Gastrocnemius medialis (tissue), 4 donors: ENCODE results near the gene FGFBP2. TPM values are rescaled to one million over a fixed set of nuclear protein-coding genes. Genes with fewer than 3 reads are reported as not detected.

Experiments used
- ATAC-seq, 2 donors: fragments of 150-250 bp; one replicate each; pipeline ENCODE4 v1.9.1; 2016
- DNase-seq, 2 donors: peaks; one replicate each; pipeline ENCODE4 v3.0.0-alpha.2; 2019
- H3K27ac ChIP-seq, 4 donors: fragments of 200-600 bp; sonication (generic); 1 replicate in 1 of 4; 2 replicates in 3 of 4; pipeline ENCODE4 v1.5.1; 2016 to 2018; ENCODE audit warnings: mild to moderate bottlenecking in 2 of 4, moderate library complexity in 1 of 4
- H3K27me3 ChIP-seq, 3 donors: fragments of 200-600 bp; sonication (generic) in 2 of 3; 1 replicate in 1 of 3; 2 replicates in 2 of 3; pipeline versions ENCODE4 v1.5.1 to v1.6.0; 2016 to 2019; ENCODE audit warnings: mild to moderate bottlenecking in 1 of 3, moderate library complexity in 1 of 3
- H3K36me3 ChIP-seq, 2 donors: fragments of 200-600 bp; sonication (generic) in 1 of 2; one replicate each; pipeline ENCODE4 v1.5.1; 2017 to 2018
- H3K4me1 ChIP-seq, 2 donors: fragments of 200-600 bp; sonication (generic) in 1 of 2; one replicate each; pipeline ENCODE4 v1.5.1; 2016 to 2017; ENCODE audit warnings: mild to moderate bottlenecking in 2 of 2
- H3K4me3 ChIP-seq, 4 donors: fragments of 200-600 bp; sonication (generic) in 3 of 4; 1 replicate in 1 of 4; 2 replicates in 3 of 4; pipeline ENCODE4 v1.5.1; 2016 to 2019; ENCODE audit warnings: mild to moderate bottlenecking in 2 of 4
- H3K9me3 ChIP-seq, 3 donors: fragments of 200-600 bp; sonication (generic) in 2 of 3; 1 replicate in 1 of 3; 2 replicates in 2 of 3; pipeline ENCODE4 v1.5.1; 2016 to 2019
- CTCF ChIP-seq, 5 experiments: fragments of 450-650 bp in 3 of 5; fragments of 200-600 bp in 2 of 5; sonication (generic) in 2 of 5; IDR thresholded peaks in 4 of 5; conservative IDR thresholded peaks in 1 of 5; 1 replicate in 4 of 5; 2 replicates in 1 of 5; pipeline ENCODE4 v1.5.1; 2016 to 2019; ENCODE audit warnings: antibody characterized with exemption in 5 of 5, mild to moderate bottlenecking in 3 of 5, moderate library complexity in 3 of 5
- POLR2A ChIP-seq, 2 donors: fragments of 450-650 bp; IDR thresholded peaks; one replicate each; pipeline ENCODE4 v1.6.1; 2017; ENCODE audit warnings: antibody characterized with exemption in 2 of 2, mild to moderate bottlenecking in 2 of 2, moderate library complexity in 2 of 2
- in situ Hi-C, 4 donors: fragments of 200-750 bp; cut with MboI; loops; one replicate each; pipeline versions ENCODE4 v1.15.0 to v1.8.0; 2017; ENCODE audit warnings: low sequenced_read_pairs in 4 of 4
- intact Hi-C: fragments of 100-400 bp; cut with DNase I; formaldehyde crosslinking; loops from one replicate; pipeline ENCODE4 v1.15.1; 2023; ENCODE audit warnings: low total_unique reads
- total RNA-seq, 4 donors: library from RNA; depleted of rRNA; stranded (reverse); fragments of >200 nt; gene quantifications; one replicate each; pipeline versions ENCODE4 v1.1.0 to v1.2.3, GENCODE V29; 2016

The FGFBP2 gene
- total RNA-seq, 4 donors from 2014 or later = 0.31 to 2.9 (median 1.1) TPM; not detected in 1

GRCh38 chr4:16006771-16007446 lies 43.9 kb upstream of the FGFBP2 start:
- Histone ChIP-seq H3K4me1 (peaks cover 0 to 6% of the 10 kb centered on the region in 2 donors), H3K9me3 (no peaks in the 10 kb centered on the region), H3K27me3 (no peaks in the 10 kb centered on the region), H3K36me3 (no peaks in the 10 kb centered on the region), H3K4me3 (no peak overlapping the region), H3K27ac (no peak overlapping the region)
- intact Hi-C loops = no loop called here
- DNase-seq = no peak
- TF ChIP-seq CTCF (IDR thresholded peaks at IDR 0.05 in 4 of 5, conservative IDR thresholded peaks at IDR 0.05 in 1 of 5) (no peak), POLR2A (IDR thresholded peaks at IDR 0.05) (no peak)
- no peak for ATAC-seq
- in situ Hi-C loops = loop anchor here (10.0 to 25.0 kb wide), 6 partner anchors 122 to 532 kb away; no protein-coding TSS in a partner anchor

GRCh38 chr4:16005676-16006075 lies 42.7 kb upstream of the FGFBP2 start:
- no peaks in the 10 kb centered on the region for H3K4me1 ChIP-seq
- no peak overlapping the region for H3K27ac ChIP-seq
- no peaks in the 10 kb centered on the region for H3K36me3 ChIP-seq
- H3K9me3 ChIP-seq = no peaks in the 10 kb centered on the region
- H3K27me3 ChIP-seq = no peaks in the 10 kb centered on the region
- in situ Hi-C loops (loop anchor here (10.0 to 25.0 kb wide), 6 partner anchors 121 to 531 kb away; no protein-coding TSS in a partner anchor), intact Hi-C loops (no loop called here)
- H3K4me3 ChIP-seq = no peak overlapping the region
- DNase-seq (no peak), ATAC-seq (no peak)
- no peak for TF ChIP-seq POLR2A (IDR thresholded peaks at IDR 0.05)
- no peak for TF ChIP-seq CTCF (IDR thresholded peaks at IDR 0.05 in 4 of 5, conservative IDR thresholded peaks at IDR 0.05 in 1 of 5)

- H3K36me3 ChIP-seq = no peaks in the 10 kb centered on the region
- H3K4me1 ChIP-seq = no peaks in the 10 kb centered on the region
- no peaks in the 10 kb centered on the region for H3K9me3 ChIP-seq
- in situ Hi-C loops (loop anchor here (5.0 to 25.0 kb wide), 8 partner anchors 117 to 527 kb away; no protein-coding TSS in a partner anchor), intact Hi-C loops (loop anchor here (1.0 to 5.0 kb wide), 3 partner anchors 119 to 519 kb away; no protein-coding TSS in a partner anchor)
- ATAC-seq = peak; percentile 89 to 98
- H3K4me3 ChIP-seq = no peak overlapping the region
- DNase-seq = peak; percentile 20 to 56
- TF ChIP-seq CTCF (IDR thresholded peaks at IDR 0.05 in 4 of 5, conservative IDR thresholded peaks at IDR 0.05 in 1 of 5) (peak; percentile 53 to 81 (median 73)), POLR2A (IDR thresholded peaks at IDR 0.05) (no peak)
- H3K27ac ChIP-seq = no peak overlapping the region
- H3K27me3 ChIP-seq = no peaks in the 10 kb centered on the region
Observed at GRCh38 chr4:16001484-16001858, 38.5 kb upstream of the FGFBP2 start.

- H3K4me1 ChIP-seq = no peaks in the 10 kb centered on the region
- ATAC-seq (peak in 1 of 2 donors; percentile 3), DNase-seq (no peak)
- H3K36me3 ChIP-seq = no peaks in the 10 kb centered on the region
- no peak overlapping the region for H3K4me3 ChIP-seq
- intact Hi-C loops (loop anchor here (1.0 to 5.0 kb wide), 3 partner anchors 119 to 519 kb away; no protein-coding TSS in a partner anchor), in situ Hi-C loops (loop anchor here (5.0 to 25.0 kb wide), 8 partner anchors 116 to 526 kb away; no protein-coding TSS in a partner anchor)
- no peak for TF ChIP-seq CTCF (IDR thresholded peaks at IDR 0.05 in 4 of 5, conservative IDR thresholded peaks at IDR 0.05 in 1 of 5)
- no peak for TF ChIP-seq POLR2A (IDR thresholded peaks at IDR 0.05)
- no peaks in the 10 kb centered on the region for H3K9me3 ChIP-seq
- no peak overlapping the region for H3K27ac ChIP-seq
- H3K27me3 ChIP-seq = no peaks in the 10 kb centered on the region
Observed at GRCh38 chr4:16000708-16001483, 37.9 kb upstream of the FGFBP2 start.
